ENCODE measurements around the gene FAM184A.

DNA sequence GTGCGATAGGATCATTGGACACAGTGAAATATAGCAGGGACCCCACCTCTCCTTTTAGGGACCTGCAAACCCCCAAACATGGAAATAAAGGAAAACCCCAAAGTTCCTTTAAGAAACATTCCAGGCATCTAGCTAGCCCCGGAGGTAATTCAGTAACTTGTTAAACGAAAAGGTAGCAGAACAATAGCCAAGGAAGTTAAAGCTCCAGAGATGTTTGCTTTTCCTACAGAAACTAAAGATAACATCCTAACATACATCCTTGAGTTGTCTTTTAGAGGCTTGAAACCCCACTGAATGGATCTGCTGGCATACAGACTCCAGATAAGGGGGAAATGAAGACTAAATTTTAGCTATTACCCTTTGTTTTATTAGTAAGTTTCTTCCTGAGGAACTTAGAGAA lies 51.0 kb downstream of the FAM184A start:
- TF ChIP-seq, protein P1, sequence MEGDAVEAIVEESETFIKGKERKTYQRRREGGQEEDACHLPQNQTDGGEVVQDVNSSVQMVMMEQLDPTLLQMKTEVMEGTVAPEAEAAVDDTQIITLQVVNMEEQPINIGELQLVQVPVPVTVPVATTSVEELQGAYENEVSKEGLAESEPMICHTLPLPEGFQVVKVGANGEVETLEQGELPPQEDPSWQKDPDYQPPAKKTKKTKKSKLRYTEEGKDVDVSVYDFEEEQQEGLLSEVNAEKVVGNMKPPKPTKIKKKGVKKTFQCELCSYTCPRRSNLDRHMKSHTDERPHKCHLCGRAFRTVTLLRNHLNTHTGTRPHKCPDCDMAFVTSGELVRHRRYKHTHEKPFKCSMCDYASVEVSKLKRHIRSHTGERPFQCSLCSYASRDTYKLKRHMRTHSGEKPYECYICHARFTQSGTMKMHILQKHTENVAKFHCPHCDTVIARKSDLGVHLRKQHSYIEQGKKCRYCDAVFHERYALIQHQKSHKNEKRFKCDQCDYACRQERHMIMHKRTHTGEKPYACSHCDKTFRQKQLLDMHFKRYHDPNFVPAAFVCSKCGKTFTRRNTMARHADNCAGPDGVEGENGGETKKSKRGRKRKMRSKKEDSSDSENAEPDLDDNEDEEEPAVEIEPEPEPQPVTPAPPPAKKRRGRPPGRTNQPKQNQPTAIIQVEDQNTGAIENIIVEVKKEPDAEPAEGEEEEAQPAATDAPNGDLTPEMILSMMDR (IDR thresholded peaks at IDR 0.05), result no peak
- no peak for TF ChIP-seq POLR2A (IDR thresholded peaks at IDR 0.05)
